B cell (primary cell): ENCODE measurements around the gene SPTBN2.

Experiments
- CTCF ChIP-seq: fragments of 200-600 bp; IDR thresholded peaks from one replicate; pipeline ENCODE4 v1.8.0; 2022; ENCODE audit warnings: antibody characterized with exemption, mild to moderate bottlenecking
- EZH2 ChIP-seq: IDR thresholded peaks from 2 replicates; pipeline ENCODE4 v1.6.1; 2012; ENCODE audit warnings: borderline replicate concordance, low read depth, mild to moderate bottlenecking, moderate library complexity, low read length; ENCODE audit not compliant: insufficient read depth, poor library complexity, severe bottlenecking

GRCh38 chr11:66720223-66720898, 8.7 kb downstream of the SPTBN2 start:
- no peak for TF ChIP-seq CTCF
- TF ChIP-seq EZH2, result no peak
